Measurements from ENCODE around the gene UBE2QL1. TPM values are rescaled to one million over a fixed set of nuclear protein-coding genes. Genes with fewer than 3 reads are reported as not detected.

UBE2QL1 gene
- total RNA-seq, 1 experiment from 2014 or later: 0.11 TPM

DNA sequence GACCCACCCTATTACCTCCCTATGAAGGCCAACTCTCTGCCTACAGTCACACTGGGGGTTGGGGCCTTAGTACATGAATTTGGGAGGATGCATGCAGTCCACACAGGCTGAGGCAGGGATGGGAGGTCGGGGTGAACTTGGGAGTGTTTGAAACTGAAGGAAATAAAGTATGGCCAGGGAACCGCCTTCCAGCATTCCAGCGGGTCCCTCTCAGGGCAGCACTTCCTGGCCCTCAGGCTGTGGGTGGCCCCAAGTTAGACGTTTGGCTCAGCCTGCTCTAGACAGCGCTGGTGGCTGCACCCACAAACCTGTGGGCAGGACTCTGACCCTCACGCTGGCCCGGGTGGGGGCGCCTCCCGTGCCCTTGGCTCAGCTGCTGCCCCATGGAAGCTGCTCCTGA, 74.3 kb downstream of the UBE2QL1 start:
- H2BK120ac ChIP-seq (ENCODE audit: low read depth, low read length, poor library complexity, severe bottlenecking): no peak overlapping the region
- H2AK5ac ChIP-seq (ENCODE audit: insufficient read length, low read length): no peak overlapping the region
- Mint-ChIP-seq H3K36me3 (ENCODE audit: insufficient read depth in 1 of 3, low read depth in 3 of 3) (no peaks in the 10 kb centered on the region; a peak in 1 of 7 replicates), H3K4me1 (peaks cover 0 to 6% of the 10 kb centered on the region in 2 experiments; a peak in 3 of 4 replicates), H3K9me3 (no peaks in the 10 kb centered on the region), H3K27ac (no peak overlapping the region), H3K27me3 (ENCODE audit: low read depth) (peaks cover 24% of the 10 kb centered on the region), H3K4me3 (no peak overlapping the region)
- no peak overlapping the region for H3K23ac ChIP-seq (ENCODE audit: insufficient read length, low read depth, low read length)
- no peak overlapping the region for H2AFZ ChIP-seq (ENCODE audit: low read length)
- no peak overlapping the region for H2BK5ac ChIP-seq (ENCODE audit: insufficient read length, low read length)
- no peak for DNase-seq
- H3T11ph ChIP-seq (ENCODE audit: low read length): no peak overlapping the region
- no peak overlapping the region for H4K91ac ChIP-seq (ENCODE audit: insufficient read length, low read depth, low read length)
- no peak overlapping the region for H3K56ac ChIP-seq (ENCODE audit: insufficient read length, low read depth, low read length)
- H3K4me2 ChIP-seq (ENCODE audit: insufficient read depth, insufficient read length, low read length): no peak overlapping the region
- H2BK20ac ChIP-seq (ENCODE audit: low read depth, low read length, poor library complexity, severe bottlenecking): no peak overlapping the region
- H4K20me1 ChIP-seq (ENCODE audit: control insufficient read depth, insufficient read depth, insufficient read length): no peaks in the 10 kb centered on the region
- no peaks in the 10 kb centered on the region for H3K79me1 ChIP-seq (ENCODE audit: insufficient read depth, low read depth, low read length, poor library complexity, severe bottlenecking)
- no peak overlapping the region for H4K5ac ChIP-seq (ENCODE audit: insufficient read length, low read depth, low read length)
- no peaks in the 10 kb centered on the region for H3K9me3 ChIP-seq (ENCODE audit: control insufficient read depth, low read depth, low read length)
- H3K79me2 ChIP-seq (ENCODE audit: insufficient read depth, low read length): no peaks in the 10 kb centered on the region
- TF ChIP-seq, protein P1, sequence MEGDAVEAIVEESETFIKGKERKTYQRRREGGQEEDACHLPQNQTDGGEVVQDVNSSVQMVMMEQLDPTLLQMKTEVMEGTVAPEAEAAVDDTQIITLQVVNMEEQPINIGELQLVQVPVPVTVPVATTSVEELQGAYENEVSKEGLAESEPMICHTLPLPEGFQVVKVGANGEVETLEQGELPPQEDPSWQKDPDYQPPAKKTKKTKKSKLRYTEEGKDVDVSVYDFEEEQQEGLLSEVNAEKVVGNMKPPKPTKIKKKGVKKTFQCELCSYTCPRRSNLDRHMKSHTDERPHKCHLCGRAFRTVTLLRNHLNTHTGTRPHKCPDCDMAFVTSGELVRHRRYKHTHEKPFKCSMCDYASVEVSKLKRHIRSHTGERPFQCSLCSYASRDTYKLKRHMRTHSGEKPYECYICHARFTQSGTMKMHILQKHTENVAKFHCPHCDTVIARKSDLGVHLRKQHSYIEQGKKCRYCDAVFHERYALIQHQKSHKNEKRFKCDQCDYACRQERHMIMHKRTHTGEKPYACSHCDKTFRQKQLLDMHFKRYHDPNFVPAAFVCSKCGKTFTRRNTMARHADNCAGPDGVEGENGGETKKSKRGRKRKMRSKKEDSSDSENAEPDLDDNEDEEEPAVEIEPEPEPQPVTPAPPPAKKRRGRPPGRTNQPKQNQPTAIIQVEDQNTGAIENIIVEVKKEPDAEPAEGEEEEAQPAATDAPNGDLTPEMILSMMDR (conservative IDR thresholded peaks at IDR 0.05): no peak
- no peaks in the 10 kb centered on the region for H3K27me3 ChIP-seq (ENCODE audit: insufficient read depth, low read length)
- no CpG with 5 or more reads among the region's 9 CpGs for WGBS (ENCODE audit: extremely low coverage, insufficient read length, low lambda C conversion rate)
- H2BK12ac ChIP-seq (ENCODE audit: insufficient read length, low read depth, low read length): no peak overlapping the region
- H3K9ac ChIP-seq (ENCODE audit: extremely low read depth, insufficient read length, low read length): no peak overlapping the region
- no peak overlapping the region for H3K18ac ChIP-seq (ENCODE audit: insufficient read length, low read depth, low read length)
- no peak overlapping the region for H3K4ac ChIP-seq (ENCODE audit: low read depth, low read length)
- H2BK15ac ChIP-seq (ENCODE audit: low read depth, low read length): no peak overlapping the region
- H3K14ac ChIP-seq (ENCODE audit: insufficient read depth, low read length): no peak overlapping the region
- no peak overlapping the region for H3K27ac ChIP-seq (ENCODE audit: insufficient read length, low read depth, low read length)
- no peaks in the 10 kb centered on the region for H3K4me1 ChIP-seq (ENCODE audit: insufficient read depth, low read length)
- H4K8ac ChIP-seq (replicated peaks; ENCODE audit: insufficient read length, low read depth, low read length): no peak overlapping the region
- no peaks in the 10 kb centered on the region for H3K23me2 ChIP-seq (ENCODE audit: insufficient read length, low read depth, low read length, poor library complexity, severe bottlenecking)
